ENCODE measurements around the gene SFR1.

SFR1 gene

DNA sequence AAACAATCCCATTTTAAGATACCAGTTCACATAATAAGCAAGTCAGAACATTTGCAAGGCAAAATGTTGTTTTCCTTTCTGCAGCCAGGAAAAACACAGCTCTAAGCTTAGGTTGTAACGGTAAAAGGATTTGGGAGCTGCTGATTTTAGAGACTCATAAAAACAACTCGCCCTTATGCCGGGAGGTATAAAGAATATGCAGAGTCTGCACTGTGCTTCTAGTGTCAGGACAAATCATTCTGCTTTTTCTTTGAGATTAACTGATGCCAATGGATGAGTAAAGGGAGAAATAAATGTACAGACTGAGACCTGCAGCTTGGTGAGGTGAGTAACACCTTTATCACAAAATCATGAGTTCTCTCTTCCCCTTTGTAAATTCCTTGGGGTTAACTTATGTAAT lies 2.0 kb upstream of the SFR1 start:
- no peak for DNase-seq (ENCODE audit: low read depth in 1 of 2, low spot score in 1 of 2)
- TF ChIP-seq CTCF (IDR thresholded peaks at IDR 0.05; ENCODE audit: insufficient read depth, low read length) (no peak), REST (IDR thresholded peaks at IDR 0.05; ENCODE audit: insufficient replicate concordance, low read depth) (no peak), POLR2AphosphoS5 (IDR thresholded peaks at IDR 0.05; ENCODE audit: low read depth) (no peak), SPI1 (IDR thresholded peaks at IDR 0.05; ENCODE audit: borderline replicate concordance, low read depth) (no peak), GABPA (IDR thresholded peaks at IDR 0.05; ENCODE audit: low read depth) (no peak)
- no peak overlapping the region for H3K4me3 ChIP-seq (replicated peaks; ENCODE audit: insufficient read depth, low read length)
- no peaks in the 10 kb centered on the region for H3K27me3 ChIP-seq (ENCODE audit: insufficient read depth, poor library complexity, severe bottlenecking)
- no peak overlapping the region; the same call in 1 of the 2 replicates for H3K27ac ChIP-seq (replicated peaks)

DNA sequence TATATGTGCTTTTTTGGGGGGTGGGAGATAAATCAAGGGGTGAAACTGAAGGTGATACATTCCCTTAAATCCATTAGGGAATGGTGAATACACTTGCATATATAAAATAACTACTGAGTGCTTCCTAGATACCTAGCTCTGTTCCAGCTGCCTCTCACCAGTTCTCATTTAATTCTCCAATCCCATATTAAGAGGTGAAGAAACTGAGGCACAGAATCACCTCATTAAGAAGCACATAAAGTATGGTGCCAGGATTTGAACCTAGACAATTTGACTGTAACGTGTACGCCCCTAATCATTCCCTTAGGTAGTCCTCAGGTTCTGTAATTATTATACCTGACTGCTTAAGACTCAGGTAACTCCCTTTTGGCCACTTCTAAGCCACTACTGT lies 1.5 kb upstream of the SFR1 start:
- H3K27ac ChIP-seq (replicated peaks) = peak overlapping the region; percentile 98

More for the DNA sequence above, 1.5 kb upstream of the SFR1 start:
- no peaks in the 10 kb centered on the region for H3K27me3 ChIP-seq (ENCODE audit: insufficient read depth, poor library complexity, severe bottlenecking)
- TF ChIP-seq SPI1 (IDR thresholded peaks at IDR 0.05; ENCODE audit: borderline replicate concordance, low read depth) = no peak
- no peak for TF ChIP-seq CTCF (IDR thresholded peaks at IDR 0.05; ENCODE audit: insufficient read depth, low read length)
- no peak for TF ChIP-seq POLR2AphosphoS5 (IDR thresholded peaks at IDR 0.05; ENCODE audit: low read depth)
- TF ChIP-seq GABPA (IDR thresholded peaks at IDR 0.05; ENCODE audit: low read depth) = no peak
- TF ChIP-seq REST (IDR thresholded peaks at IDR 0.05; ENCODE audit: insufficient replicate concordance, low read depth) = no peak
- DNase-seq (ENCODE audit: low read depth in 1 of 2, low spot score in 1 of 2) = no peak
- peak overlapping the region; percentile 42 for H3K4me3 ChIP-seq (replicated peaks; ENCODE audit: insufficient read depth, low read length)
